GM12892 (cell line): ENCODE measurements around the gene DNAH2.

Experiments used
- POLR2A ChIP-seq: IDR thresholded peaks from 2 replicates; pipeline ENCODE4 v1.6.1; 2011; ENCODE audit warnings: low read depth, low read length, control low read depth
- POLR2AphosphoS5 ChIP-seq: IDR thresholded peaks from 2 replicates; pipeline ENCODE4 v1.6.1; 2011; ENCODE audit warnings: low read depth, low read length, control low read depth
- TAF1 ChIP-seq: IDR thresholded peaks from 2 replicates; pipeline ENCODE4 v1.6.1; 2011; ENCODE audit warnings: low read depth, mild to moderate bottlenecking, control low read depth, low read length, borderline replicate concordance

DNA sequence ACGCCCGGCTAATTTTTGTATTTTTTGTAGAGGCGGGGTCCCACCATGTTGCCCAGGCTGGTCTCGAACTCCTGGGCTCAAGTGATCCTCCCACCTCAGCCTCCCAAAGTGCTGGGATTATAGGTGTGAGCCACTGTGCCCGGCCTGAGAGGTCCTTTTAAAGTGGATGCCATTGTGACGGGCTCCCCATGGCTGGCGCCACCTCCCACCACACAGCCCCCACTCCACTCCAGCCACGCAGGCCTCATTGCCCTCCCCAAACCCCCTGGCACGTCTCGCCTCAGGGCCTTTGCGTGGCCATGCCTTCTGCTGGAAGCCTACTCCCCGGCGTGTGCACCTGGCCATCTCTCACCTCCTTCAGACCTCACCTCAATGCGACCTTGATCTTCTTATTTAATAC is 104.6 kb downstream of the DNAH2 start:
- TF ChIP-seq POLR2AphosphoS5 (no peak), POLR2A (no peak), TAF1 (no peak)
